OCI-M2 (cell line): Measurements from ENCODE around the gene SLC6A8.
"Not testable (repeated sequence)": the region's sequence is repeated elsewhere in the genome, so short reads cannot be mapped to it uniquely, and the experiment has no call there.

ENCODE experiments used
- DNase-seq: peaks from one replicate; lab custom pipeline; 2025; ENCODE audit not compliant: unreplicated experiment; lab: John Stamatoyannopoulos, UW

Gene SLC6A8

DNA sequence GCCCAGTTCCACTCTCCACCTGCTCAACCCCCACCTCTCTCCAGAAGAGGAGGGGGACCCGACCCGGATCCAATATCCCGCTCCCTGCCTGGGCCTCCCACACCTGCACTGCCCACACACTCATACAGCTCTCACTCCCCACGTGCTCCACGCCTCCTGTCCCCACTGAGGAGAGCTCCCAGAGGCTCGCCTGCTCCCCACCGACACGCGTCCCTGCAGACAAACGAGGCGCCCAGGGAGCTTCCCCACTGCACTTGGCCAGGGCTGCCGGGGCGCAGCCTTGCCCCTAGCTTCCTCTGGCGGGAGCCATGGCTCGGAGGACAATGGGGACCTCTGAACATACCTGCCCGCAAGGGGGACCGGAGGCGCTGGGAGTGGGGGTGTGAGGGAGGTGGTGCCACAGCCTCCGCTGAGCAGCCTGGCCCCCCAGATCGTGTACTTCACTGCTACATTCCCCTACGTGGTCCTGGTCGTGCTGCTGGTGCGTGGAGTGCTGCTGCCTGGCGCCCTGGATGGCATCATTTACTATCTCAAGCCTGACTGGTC is 5.0 kb downstream of the SLC6A8 start:
- no peak for DNase-seq

DNA sequence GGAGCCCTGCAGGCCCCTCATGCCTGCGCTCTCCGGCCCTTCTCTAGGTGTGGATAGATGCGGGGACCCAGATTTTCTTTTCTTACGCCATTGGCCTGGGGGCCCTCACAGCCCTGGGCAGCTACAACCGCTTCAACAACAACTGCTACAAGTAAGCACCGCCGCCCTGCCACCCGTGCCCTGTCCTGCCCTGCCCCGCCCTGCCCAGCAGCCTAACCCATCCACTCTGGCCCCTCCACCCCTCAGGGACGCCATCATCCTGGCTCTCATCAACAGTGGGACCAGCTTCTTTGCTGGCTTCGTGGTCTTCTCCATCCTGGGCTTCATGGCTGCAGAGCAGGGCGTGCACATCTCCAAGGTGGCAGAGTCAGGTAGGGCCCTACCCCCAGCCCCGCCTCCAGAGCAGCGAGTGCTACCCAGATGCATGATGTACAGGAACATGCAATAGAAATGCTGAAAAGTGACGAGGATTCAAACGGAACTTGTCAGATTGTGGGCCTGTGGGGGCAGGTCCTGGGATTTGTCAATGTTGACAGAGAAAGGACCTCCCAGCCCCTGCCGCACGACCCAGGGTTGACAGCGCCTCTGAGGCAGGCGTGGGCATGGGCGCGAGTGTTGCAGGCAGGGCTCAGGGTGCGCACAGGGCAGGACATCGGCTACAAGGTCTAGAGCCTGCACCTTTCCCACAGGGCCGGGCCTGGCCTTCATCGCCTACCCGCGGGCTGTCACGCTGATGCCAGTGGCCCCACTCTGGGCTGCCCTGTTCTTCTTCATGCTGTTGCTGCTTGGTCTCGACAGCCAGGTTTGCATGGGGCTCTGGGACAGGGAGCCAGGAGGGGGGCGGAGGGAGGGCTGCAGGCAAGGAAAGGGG is 5.7 kb downstream of the SLC6A8 start:
- DNase-seq: no peak

DNA sequence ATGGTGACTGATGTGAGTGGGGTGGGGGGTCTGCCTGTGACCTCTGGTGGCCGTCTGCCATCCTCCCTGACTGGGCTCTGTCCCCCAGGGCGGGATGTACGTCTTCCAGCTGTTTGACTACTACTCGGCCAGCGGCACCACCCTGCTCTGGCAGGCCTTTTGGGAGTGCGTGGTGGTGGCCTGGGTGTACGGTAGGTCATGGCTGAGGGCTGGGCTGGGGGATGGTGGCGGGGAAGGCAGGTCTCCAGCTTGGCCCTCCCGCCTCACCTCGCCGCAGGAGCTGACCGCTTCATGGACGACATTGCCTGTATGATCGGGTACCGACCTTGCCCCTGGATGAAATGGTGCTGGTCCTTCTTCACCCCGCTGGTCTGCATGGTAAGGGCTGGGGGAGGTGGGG is 6.5 kb downstream of the SLC6A8 start:
- DNase-seq: not testable (repeated sequence)

DNA sequence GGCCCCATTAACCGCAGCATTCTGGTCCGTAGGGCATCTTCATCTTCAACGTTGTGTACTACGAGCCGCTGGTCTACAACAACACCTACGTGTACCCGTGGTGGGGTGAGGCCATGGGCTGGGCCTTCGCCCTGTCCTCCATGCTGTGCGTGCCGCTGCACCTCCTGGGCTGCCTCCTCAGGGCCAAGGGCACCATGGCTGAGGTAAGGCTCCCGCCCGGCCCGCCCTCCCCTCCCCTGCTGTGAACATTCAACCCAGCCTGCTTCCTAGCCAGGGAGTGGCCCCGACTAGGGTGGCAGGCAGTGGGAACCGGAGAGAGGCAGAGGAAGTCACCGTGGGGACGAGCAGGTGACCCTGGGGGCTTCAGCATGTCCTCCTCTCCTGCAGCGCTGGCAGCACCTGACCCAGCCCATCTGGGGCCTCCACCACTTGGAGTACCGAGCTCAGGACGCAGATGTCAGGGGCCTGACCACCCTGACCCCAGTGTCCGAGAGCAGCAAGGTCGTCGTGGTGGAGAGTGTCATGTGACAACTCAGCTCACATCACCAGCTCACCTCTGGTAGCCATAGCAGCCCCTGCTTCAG is 7.1 kb downstream of the SLC6A8 start:
- no peak for DNase-seq

DNA sequence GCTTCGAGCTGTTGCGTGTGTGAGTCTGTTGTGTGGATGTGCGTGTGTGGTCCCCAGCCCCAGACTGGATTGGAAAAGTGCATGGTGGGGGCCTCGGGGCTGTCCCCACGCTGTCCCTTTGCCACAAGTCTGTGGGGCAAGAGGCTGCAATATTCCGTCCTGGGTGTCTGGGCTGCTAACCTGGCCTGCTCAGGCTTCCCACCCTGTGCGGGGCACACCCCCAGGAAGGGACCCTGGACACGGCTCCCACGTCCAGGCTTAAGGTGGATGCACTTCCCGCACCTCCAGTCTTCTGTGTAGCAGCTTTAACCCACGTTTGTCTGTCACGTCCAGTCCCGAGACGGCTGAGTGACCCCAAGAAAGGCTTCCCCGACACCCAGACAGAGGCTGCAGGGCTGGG is 8.4 kb downstream of the SLC6A8 start:
- no peak for DNase-seq

DNA sequence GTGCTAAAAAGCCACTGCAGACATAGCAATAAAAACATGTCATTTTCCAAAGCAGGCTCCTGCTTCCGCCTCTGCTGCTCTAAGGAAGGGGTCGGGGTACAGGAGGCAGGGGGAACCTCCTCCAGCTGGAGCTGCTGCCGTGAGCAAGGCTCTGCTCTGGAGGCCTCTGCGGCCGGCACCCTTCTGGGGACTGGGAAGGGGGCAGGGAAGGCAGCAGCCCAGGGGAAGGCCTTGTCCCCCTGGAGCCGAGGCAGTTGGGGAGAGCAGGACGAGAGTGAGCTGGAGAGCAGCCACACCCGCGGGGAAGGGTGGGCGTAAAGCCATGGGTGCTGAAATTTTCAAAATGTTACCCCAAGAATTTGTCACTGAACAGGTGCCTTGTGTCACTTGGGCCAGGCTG is 8.8 kb downstream of the SLC6A8 start:
- not testable (repeated sequence) for DNase-seq

DNA sequence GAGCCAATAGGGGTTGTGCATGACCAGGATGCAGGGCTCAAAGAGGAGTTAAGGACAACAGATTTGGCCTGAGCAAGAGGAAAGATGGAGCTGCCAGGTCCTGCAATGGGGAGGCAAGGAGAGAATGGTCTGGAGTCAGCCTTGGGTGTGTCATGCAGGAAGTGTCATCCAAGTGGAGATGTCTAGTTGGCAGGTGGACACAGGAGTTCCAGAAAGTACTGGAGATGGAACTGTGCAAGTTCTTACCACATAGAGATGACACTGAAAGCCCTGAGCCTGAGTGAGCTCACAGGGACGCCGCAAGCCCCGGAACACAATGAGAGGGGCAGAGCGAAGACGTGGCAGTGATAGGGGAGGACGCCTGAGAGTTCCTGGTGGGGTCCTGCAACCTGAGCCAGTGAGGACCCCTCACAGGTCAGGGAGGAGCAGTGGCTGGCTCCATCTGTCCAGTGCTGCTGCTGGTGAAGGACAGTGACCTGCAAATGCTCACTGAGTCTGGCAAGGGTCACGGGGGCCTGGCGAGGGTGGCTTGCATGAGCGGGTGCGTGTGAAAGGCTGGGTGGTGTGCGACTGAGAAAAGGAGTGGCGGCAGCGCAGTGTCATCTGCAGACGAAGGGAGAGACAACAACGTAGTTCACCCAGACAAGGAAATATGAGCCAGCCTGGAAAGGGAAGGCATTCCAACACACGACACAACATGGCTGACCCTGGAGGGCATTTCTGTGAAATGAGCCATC is 9.4 kb downstream of the SLC6A8 start:
- DNase-seq: not testable (repeated sequence)

DNA sequence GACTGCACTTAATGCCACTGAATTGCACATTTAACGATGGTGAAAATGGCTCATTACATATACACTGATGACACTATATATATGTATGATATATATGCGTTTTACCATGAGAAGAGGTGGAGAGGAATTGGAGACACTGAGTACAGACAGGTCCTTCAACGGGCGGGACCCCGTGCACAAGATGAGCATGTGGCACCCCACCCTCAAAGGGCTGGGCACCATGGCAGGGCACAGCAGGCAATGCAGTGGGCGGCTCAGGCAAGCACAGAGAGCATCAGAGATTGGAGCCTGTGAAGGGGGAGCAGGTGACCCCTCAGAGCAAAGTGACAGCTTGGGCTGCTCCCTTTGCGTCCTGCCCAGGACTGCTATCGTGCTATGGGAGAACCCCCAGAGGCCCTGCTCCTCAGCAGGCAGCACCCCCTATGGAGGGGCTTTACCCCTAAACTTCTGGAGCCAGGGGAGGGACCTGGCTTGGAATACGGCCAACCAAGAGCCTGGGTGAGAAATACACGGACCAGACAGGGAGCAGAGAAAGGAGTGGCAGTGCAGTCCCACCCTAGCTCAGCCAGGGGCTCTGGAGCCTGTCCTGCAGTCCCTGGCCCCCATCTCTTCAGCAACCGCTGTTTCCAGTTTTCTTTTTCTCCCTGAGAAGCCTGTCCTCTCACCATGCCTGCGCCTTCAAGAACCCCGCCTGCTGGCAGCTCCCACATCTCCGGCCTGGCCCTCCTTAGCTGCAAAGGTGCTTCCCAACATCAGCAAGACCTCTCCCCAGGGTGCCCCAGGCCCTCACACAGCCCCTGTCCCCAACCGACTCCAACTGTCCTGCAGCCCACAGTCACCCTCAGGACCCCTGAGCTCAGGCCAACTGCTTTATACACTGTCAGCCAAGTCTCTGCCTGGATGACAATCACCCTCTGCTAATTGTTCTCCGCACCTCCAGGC is 10.5 kb downstream of the SLC6A8 start:
- no peak for DNase-seq

DNA sequence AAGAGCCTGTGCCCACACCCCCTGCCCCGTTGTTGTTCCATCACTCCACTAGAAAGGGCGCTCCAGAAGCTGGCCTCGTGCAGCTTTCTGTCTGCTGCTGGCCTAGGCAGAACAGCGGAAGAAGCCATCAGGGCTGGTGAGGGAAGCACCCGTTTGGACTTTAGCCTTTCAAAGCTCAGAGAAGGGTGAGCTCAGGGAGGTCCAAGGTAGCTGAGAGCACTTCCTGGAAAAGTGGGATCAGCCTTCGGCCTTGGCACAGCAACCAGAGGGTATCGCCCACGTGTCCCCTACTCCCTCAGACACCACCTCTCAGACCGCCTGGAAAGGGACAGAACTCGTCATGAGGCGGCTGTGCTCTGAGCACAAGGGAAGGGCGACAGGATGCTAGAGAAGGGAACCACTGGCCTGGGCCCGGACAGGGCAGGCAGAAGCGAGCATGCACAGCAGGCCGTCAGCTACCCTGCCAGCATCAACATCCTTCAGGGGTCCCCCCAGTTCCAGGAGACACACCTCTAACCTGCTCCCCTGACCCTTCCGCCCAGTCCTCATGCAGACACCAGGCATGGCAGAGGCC is 11.6 kb downstream of the SLC6A8 start:
- DNase-seq: not testable (repeated sequence)

DNA sequence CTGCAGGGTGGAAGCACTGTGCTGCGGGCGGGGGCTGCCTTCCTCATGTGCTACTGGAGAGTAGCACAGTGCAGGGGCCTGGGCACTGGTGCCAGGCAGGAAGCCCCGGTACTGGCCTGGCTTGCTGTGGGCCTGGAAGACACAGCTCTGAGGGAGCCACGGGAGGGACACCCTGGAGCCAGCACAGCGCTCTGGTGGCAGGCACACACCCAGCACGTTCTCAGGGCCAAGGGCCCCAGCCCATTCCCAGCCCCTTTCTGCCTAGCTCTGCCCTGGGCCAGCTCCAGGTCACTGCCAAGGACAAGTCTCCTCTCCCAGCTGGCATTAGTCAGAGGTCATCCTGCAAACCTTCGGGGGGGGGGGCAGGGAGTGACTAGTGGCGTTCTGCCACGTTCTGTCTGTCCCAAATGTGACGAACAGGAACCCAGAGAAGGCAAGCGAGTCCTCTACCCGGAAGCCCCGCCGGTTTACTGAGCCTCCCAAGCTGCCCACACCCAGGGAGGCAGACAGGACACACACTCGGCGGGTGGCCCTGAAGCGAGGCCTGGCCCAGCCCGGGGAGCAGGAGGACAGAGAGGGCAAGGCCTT is 12.2 kb downstream of the SLC6A8 start:
- not testable (repeated sequence) for DNase-seq

DNA sequence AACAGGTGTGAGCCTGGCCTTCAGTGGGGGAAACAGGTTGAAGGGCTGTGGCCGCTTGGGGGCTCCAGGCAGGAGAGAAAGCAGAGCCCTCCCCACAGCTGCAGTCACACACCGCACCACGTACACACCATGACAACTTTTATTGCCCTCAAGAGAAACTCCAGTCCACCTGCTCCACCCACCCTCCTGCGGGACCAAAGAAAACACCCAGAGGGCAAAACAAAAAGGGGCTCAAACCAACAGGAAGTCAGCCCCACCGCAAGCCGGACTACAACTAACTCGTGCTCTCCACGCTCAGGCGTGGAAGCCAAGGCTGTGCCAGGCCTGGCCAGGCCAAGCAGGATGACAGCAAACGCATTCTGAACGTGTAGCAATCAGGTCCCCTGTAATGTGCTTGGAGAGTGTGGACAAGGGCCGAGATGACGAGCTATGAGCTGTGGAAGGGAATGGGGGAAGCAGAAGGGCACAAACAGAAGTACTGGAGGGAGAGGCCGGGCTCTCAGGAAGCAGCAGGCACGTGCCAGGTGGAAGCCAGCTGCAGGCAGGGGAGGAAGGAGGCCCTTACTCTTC is 12.7 kb downstream of the SLC6A8 start:
- no peak for DNase-seq

DNA sequence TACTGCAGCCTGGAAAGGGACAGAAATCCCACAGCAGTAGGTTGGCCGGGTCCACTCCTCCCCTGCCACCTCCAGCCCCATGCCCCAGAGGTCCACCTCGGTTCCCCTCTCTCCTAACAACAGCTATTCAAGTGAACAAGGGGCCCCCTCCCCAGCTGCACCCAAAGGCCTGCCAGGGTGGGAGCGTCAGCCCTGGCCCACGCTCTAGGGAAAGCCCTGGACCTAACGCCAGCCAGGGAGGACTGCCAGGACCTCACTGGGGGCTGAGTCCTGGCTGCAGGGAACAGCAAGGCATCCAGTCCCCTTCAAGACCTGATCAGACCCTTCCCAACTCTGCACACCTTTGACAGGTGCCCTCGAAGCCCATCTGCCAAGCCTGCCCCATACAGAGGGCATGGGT is 13.2 kb downstream of the SLC6A8 start:
- no peak for DNase-seq

DNA sequence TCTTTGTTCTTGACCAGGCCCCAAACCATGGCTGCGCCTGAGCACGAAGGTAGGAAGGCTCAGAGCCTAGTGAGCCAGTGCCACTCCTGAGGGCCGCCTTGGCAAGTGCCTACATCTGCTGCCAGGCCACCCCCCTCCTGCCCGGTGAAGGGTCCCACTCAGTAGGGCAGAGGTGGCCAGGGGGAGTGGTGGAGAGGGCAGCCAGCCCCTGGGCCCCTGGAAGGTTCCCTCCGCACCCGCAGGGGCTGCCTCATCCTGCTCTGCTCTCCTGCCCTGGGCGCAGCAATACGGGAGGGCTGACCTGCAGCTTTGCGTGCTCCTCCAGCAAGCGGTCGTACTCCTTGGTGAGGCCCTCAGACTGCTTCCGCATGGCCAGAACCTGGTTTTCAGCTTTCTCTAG is 14.0 kb downstream of the SLC6A8 start:
- no peak for DNase-seq

DNA sequence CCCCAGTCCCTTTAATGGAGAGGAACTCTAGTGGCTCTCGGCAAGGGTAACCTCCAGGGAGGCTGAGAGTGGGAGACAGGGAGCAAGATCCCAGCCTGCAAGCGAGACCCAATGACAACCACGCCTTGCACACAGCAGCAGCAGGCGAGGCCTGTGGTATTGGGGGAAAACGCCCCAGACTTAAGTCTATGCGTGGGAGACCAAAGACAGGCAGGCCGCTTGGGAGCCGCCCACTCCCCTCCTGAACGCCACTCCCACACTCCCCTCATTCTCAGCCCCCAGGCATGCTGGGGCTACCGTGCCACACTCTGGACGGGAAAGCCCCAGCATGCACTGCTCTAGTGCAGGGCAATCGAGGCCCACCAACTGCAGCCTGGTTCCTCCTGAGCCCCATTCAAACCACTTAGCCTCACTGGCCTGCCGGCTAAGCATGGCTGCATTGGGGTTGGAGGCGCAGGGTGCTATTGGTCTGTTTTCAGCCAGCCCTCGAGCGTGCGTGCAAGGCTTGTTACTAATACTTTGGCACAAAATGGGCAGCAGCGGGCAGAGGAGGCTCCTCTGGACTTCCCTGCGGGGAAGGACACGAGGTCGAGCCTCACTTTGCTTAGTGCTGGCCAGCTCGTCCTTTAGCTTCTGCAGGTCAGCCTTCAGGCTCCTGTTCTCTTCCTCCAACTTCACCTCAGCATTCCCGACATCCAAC is 14.8 kb downstream of the SLC6A8 start:
- no peak for DNase-seq

DNA sequence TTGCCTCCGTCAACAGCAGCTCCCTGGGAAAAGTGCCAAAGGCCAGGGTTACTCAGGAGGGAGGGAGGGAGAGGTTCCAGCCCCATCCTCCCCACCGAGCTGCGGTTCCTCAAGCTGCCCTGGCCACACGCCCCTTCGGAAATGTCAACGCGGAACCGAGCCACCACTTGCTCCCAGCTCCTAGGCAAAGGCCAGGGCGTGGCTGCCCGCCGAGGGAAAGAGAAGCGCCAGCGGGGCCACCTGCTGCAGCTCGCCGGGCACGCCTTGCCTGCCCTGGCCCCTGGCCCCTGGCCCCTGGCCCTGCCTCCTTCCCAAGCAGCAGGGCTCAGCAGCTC is 15.3 kb downstream of the SLC6A8 start:
- DNase-seq: no peak

DNA sequence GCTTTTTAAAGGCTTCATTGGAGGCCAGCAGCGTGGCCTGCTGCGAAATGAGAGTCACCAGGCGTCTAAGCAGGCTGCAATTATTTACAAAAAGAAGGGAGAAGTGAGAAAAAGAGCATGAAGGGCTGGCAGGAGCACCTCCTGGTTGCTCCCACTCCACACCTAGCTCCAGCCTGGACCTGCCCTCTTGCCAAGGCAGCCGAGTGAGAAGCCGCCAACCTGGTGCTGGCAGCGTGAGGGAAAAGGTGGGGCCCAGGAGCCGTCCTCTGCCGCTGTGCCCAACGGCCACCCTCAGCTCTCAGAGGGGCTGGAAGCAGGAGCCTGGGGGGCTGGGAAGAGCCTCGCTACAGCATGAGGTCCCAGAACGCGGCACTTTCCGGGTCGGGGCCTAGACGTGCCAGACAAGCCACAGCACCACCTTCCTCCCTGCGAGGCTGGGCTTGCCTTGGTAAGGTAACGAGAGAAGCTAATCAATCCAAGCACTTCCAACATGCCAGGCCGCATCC is 16.3 kb downstream of the SLC6A8 start:
- no peak for DNase-seq

DNA sequence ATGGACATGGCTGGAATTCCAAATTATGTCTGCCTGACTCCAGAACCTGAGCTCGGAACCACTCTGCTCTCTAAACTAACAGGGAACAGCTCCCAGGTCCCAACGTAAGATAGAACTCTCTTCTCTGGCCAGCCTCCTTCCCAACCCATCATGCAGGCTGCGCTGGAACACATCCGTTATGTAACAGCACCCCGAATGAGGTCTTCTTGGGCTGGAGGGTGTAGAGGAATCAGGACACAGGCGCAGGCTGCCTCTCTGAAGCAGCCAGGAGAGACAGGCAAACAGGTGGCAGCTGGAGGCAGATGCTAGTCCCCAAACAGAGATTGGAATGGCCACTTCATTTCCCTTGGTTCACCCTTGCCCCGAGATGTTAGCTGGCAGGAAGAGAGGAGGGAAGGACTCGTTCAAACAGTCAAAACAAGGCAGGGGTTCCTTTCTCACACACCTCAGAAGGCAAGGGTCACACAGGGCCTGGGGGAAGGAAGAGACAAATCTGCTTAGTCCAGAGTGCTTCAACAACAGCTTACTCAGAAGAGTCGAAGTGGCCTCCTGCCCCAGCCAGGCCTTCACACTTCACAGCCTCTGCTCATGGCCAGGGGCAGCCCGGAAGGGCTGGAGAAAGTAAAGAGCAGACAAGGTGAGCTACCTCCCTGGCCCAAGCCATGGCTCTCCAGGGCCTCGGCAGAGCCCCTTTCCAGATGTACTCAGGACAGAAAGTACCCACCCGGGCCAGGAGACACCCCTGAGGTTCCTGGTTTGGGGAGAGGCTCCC is 17.1 kb downstream of the SLC6A8 start:
- not testable (repeated sequence) for DNase-seq
